Epithelial cell of proximal tubule (primary cell): ENCODE results near the gene APOBEC4. TPM values are rescaled to one million over a fixed set of nuclear protein-coding genes. Genes with fewer than 3 reads are reported as not detected.
A peak's percentile ranks its signal among the peaks of the same experiment; 100 is the strongest.
"Not testable (repeated sequence)": the region's sequence is repeated elsewhere in the genome, so short reads cannot be mapped to it uniquely, and the experiment has no call there.

Experiments
- DNase-seq: peaks from one replicate; pipeline ENCODE4 v3.0.0-alpha.2; 2011; ENCODE audit warnings: low read depth
- H3K4me3 ChIP-seq: 2 replicates; pipeline ENCODE4 v1.5.1; 2011; ENCODE audit warnings: low read depth, mild to moderate bottlenecking, low read length
- total RNA-seq: library from RNA; depleted of rRNA; stranded (reverse); fragments of >200 nt; gene quantifications from 2 replicates; pipeline ENCODE4 v1.2.3, GENCODE V29; 2015
- TF ChIP-seq, protein P1 (sequence below): conservative IDR thresholded peaks from 2 replicates; pipeline ENCODE4 v1.5.1; 2012; ENCODE audit warnings: low read depth, mild to moderate bottlenecking, low read length

The APOBEC4 gene
- total RNA-seq, 1 donor from 2014 or later: not detected

DNA sequence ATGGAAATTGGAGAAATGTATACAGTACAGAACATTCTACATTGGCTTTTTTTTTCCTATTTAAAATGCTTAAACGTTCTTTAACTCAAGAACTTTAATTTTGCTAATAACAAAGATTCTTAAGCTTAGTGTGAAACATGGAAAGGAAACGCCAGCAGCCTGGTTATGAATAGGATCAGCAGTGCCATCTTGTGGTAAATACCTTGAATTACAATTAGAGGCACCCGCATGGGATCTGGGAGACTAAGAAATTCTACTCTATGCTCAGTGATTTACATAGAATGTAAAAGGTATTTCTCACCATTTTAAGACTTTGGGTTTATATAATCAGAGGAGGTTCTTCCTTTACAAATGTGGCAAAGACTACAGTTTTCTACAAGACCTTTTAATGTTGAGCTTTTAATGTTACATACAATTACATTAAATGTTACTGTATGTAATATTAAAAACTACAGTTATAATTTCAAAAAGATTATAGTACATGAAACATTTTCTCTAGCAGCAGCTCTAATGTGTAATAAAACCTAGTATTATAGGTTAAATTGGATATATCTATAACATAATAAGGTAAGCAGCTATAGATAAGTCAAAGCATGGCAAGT lies 32.1 kb upstream of the APOBEC4 start:
- no peak for DNase-seq
- no peak overlapping the region for H3K4me3 ChIP-seq
- TF ChIP-seq, protein P1, sequence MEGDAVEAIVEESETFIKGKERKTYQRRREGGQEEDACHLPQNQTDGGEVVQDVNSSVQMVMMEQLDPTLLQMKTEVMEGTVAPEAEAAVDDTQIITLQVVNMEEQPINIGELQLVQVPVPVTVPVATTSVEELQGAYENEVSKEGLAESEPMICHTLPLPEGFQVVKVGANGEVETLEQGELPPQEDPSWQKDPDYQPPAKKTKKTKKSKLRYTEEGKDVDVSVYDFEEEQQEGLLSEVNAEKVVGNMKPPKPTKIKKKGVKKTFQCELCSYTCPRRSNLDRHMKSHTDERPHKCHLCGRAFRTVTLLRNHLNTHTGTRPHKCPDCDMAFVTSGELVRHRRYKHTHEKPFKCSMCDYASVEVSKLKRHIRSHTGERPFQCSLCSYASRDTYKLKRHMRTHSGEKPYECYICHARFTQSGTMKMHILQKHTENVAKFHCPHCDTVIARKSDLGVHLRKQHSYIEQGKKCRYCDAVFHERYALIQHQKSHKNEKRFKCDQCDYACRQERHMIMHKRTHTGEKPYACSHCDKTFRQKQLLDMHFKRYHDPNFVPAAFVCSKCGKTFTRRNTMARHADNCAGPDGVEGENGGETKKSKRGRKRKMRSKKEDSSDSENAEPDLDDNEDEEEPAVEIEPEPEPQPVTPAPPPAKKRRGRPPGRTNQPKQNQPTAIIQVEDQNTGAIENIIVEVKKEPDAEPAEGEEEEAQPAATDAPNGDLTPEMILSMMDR: peak; percentile 76

DNA sequence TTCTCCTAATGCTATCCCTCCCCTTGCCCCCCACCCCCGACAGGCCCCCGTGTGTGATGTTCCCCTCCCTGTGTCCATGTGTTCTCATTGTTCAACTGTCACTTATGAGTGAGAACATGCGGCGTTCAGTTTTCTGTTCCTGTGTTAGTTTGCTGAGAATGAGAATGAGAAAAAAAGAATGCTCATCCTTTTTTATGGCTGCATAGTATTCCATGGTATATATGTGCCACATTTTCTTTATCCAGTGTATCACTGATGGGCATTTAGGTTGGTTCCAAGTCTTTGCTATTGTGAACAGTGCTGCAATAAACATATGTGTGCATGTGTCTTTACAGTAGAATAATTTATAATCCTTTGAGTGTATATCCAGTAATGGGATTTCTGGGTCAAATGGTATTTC lies 26.2 kb upstream of the APOBEC4 start:
- DNase-seq, H3K4me3 ChIP-seq: not testable (repeated sequence)

DNA sequence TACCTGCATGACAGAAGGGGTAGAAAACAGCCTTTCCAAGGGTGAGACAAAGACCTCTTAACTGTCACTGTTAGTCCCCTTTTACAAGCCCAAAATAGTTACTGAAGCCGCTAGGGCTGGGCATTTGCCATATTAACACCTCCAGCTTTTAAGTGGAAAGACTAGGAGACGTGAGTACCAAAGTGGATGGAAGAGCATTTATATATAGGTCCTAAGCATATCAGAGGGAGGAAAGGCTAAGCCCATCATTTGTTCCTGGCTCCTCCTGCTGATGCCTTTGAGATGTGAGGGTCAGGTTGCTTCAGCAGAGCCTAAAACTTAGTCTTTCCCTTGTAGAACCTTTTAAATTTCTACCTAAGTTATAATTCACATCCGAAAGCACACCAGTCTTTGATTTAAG lies 25.7 kb upstream of the APOBEC4 start:
- DNase-seq: no peak
- TF ChIP-seq, protein P1: no peak

DNA sequence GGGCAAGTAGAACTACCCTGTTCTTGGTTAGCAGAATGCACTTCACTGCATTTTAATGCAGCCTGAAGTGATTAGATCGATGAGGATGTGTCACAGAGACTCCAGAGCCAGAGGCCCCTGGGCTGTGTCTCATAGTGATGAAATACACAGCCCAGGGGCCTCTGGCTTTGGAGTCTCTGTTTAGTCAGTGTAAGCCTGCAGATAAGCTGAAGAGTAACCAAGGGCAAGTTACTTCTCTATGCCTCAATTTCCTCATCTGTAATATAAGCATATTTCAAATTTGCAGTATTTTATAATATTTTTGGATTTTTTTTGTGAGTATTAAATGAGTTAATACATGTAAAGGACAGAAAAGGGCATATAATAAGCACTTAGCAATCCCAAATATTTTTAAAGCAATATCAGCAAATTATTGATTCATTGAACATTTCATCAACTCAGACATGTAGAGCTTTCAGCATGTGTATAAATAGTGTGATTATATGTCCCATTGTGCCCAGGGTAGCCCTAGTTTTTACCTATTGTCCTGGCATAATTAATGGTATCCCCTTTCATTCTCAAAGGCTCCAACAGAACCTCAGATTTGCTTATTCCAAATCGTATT lies 23.6 kb upstream of the APOBEC4 start:
- no peak for DNase-seq
- TF ChIP-seq, protein P1: no peak
- H3K4me3 ChIP-seq: no peak overlapping the region

More for the DNA sequence above, 25.7 kb upstream of the APOBEC4 start:
- no peak overlapping the region for H3K4me3 ChIP-seq

DNA sequence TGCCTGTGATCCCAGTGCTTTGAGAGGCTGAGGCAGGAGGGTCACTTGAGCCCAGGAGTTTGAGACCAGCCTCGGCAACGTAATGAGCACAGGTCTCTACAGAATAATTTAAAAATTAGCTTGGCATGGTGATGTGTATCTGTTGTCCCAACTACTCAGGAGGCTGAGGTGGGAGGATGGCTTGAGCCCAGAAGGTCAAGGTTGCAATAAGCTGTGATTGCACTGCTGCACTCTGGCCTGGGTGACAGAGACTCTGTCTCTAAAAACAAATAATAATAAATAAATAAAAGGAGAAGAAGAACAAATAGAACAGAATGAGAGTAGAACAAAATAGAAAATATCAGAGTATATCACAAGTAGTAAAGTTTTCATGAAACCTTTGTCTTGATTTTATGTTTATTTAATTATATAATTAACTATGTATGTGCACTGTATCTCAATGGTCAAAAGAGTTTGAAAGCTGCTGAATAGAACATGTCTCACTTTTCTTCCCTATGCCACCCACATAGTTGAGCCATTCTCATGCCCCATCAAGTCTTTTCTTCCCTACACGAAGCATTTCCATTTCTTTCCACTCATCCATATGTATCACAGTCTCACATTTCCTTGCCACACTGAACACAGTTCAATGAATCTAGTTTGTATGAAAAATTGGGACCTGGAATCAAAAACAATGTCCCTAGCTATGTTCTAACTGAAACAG lies 22.9 kb upstream of the APOBEC4 start:
- H3K4me3 ChIP-seq: no peak overlapping the region
- DNase-seq: no peak
- TF ChIP-seq, protein P1: no peak

DNA sequence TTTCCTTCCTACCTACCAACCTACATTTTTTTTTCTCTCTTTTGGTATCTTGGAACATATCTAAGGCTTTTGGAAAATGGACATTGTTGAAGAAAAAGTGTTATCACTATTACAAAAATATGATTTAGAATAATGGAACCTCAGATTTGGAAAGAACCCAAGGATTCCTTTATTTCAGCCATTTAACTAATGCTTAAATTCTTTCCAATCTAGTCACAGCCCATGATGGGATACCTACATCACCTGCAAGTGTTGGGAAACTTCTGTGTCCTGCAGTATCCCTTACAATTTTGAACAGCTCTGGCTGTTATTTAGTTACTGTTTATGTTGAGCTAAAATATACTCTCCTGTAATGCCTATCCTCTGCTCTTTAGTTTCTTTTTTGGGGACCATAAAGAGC lies 22.3 kb upstream of the APOBEC4 start:
- TF ChIP-seq, protein P1: no peak
- DNase-seq: no peak
- H3K4me3 ChIP-seq: no peak overlapping the region

DNA sequence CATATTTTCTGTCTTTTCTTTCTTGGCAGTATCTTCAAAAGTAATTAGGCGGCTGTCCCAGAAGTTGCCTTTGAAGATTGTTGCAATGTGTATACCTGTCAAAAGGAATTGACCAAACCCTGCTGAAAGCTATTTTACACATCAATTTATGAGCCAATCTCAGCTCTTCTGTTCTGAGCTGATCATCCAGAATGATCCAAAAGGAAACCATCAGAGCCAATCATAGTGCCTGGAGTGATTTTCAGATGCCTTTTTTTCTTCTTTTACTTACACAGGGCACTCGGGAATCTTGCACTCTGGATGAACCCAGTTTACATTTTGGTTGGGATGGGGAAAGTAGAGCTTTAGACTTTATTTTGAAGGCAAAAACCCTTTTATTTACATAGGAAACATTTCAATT lies 21.8 kb upstream of the APOBEC4 start:
- no peak overlapping the region for H3K4me3 ChIP-seq
- no peak for DNase-seq
- TF ChIP-seq, protein P1: no peak
